Activated CD4-positive, alpha-beta T cell treated with anti-CD3 and anti-CD28 coated beads, Interleukin-10, Interleukin-2, amounts not matched to agents 100 ng/mL and 50 ng/mL, durations not matched to agents 16 hours and 8 hours (primary cell): ENCODE data around the gene KMT2E.

Experiments
- DNase-seq: peaks from one replicate; pipeline ENCODE4 v3.0.0-alpha.2; 2020

Gene KMT2E

DNA sequence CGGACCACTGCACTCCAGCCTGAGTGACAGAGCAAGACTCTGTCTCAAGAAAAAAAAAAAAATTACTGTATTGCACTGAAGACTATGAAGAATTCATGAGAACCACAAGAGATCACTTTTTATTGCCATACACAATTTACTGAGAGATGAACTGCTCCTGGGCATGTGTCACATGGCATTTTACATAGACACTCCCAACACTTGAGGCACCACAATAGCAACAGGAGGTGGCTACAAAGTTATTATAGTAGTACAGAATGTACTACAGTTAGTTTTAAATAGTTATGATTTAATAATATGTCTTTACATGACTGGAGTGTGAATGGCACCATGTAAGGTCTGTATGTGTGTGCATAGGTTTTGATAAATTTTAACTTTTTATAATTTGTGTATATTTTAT, 70.6 kb downstream of the KMT2E start:
- DNase-seq: no peak

DNA sequence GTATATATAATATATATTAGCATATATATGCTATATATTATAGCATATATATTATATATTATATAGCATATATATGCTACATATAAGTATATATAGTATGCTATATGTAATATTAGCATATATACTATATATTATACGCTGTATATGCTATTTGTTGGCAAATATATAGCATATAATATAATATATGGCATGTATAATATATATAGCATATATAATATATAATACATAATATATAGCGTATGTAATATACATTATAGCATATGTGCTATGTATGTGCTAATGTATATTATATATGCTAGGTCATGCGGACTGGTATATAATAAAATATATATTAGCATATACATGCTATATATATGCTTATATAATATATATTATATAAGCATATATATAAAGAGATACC, 72.8 kb downstream of the KMT2E start:
- no peak for DNase-seq

DNA sequence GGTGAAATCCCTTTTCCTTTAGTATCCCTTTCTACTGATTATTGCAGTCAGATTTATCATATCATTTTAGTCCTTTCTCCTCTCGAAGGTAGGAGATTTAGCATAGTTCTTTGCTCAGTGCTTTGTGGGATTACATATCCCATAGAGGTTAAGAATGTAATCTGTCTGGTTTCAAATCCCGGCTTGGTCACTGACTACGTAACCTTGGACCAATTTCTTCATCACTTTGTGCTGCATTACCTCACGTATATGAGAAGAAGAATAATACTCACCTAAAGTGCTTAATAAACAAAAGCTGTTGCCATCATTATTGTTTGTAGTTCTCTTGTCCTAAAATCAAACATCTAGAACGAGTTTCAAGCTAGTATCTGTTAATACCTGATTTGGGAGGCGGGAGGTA, 74.0 kb downstream of the KMT2E start:
- no peak for DNase-seq

DNA sequence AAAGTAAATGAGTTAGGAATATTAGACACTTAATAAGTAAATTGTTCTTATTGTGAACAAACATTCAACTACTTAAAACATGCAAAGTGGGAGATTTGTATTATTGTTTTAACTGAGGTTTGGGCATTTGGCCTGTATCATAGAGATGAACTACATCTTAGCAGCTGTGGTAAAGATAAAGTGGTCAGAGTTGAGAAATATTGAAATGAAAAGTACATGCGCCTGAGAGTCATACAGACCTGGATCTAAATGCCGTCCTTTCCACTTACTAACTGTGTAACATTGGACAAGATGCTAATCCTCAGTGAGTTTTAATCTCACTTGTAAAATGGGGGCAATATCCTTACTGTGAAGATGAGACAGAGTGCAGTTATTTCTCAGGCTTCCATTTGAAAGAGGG, 74.5 kb downstream of the KMT2E start:
- DNase-seq: no peak

DNA sequence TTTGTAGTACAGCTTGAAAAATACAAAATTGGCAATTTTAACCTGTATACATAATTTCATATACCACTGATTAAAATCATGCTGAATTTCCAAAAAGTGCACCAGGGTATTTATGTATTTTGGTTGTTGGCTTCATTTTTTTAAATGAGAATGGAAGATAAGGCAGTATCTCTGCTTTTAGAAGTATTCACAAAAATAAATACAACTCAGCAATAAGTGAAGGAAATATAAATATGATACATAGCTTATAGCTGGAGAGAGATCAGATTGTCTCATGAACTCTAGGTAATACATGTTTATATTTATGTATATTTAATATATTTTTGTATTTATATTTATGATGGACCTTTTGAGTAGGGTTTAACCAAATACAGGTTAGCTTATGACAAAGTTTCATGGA, 81.0 kb downstream of the KMT2E start:
- no peak for DNase-seq

DNA sequence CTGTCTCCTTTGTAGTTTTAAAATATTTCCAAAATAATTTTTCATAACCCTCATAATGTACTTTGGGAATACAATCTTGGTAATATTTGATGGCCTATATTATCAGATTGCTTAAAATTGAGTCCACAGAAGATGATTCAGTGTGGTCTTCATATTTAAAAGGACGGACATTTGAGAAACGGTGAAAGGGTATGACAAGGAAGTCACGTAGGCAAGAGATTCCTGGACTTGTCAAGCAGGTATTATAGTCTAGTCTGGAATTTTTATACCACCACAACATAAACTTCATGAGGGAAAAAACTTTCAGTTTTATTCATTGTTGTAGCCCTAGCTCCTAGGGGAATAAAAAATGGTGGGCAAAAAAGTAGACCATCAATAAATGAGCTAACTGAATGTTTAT, 82.3 kb downstream of the KMT2E start:
- no peak for DNase-seq

DNA sequence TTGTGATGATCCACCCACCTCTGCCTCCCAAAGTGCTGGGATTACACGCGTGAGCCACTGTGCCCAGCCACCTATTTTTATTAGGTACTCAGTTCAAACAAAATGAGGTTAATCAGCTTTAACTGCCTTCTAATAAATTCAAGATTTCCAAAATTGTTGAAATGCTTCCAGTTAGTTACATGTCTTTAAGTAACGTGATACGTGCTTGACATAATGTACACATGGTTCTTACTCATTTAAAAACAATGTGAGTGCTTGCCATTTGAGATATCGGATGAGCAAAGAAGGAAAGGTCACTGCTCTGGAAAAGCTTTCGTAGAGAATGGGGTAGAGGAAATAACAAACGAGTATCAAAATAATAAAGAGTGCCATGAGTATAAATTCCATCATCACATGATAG, 83.6 kb downstream of the KMT2E start:
- no peak for DNase-seq

DNA sequence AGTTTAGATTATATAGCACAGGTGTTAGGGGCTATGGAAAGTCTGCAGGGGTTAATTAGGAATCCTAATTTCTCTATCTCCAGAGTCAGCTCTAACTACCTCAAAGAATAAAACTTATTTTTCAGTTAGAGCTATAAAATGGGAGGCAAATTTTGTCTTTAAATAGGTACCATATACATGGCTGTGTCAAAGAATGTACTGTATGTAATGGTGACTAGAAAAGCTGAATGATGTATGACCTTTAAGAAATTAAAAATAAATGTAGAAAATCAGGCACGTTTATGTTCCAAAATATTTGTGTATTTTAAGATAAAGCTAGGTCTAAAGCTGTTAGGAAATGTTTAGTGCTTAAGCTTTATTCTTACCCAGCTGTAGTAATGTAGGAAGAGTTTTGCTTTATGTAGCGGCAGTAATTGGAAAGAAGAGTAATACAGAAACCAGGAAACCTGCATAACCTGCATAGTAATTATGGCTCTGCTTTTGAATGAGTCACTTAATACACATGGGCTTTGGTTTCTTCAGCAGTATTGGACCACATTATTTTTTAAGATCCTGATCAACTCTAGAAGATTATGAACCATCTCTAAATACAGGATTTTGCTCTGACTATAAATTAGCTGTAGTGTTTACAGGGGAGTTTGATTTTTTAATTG, 85.0 kb downstream of the KMT2E start:
- DNase-seq: peak; percentile 74

DNA sequence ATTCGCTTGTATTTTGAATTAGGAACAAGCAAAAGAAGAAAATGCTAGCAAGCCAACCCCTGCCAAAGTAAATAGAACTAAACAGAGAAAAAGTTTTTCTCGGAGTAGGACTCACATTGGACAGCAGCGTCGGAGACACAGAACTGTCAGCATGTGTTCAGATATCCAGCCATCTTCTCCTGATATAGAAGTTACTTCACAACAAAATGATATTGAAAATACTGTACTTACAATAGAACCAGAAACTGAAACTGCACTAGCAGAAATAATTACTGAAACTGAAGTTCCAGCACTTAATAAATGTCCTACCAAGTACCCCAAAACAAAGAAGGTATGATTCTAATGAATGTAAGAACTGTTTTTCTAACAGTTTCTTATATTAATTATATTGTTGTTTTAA, 87.9 kb downstream of the KMT2E start:
- DNase-seq: no peak

DNA sequence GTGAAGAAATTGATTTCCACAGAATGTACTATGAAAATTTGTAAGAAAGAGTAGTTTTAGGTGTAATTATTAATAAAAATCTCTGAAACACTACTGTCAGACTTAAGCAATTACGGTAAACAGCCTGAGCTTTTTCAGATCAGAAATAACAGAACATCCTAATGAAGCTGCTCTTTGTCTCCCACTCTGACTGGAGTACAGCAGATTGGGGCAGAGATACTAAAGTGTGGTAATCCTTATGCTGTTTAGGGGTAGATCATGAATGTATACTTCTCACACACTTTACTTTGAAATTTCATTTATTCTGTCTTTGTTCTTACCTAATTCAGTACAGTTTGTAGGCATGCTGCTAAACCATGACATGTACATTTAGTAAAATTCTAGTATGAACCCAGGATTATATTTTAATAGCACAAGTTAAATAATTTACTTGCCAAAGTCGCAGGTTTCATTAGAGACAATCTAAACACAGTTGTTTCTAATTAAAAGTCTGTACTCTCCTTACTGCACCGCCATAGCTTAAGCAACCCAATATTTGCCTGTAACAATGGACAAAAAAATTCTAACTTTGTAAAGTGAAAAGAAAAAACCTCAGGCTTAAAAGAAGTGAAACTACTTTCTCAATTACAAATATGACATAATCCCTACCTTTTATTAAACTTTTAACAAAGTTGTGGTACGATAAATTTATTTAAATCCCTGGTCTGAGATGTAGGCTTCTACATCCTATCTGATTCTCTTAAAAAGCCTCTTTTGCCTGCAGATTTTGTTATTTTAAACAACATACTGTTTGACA, 88.8 kb downstream of the KMT2E start:
- no peak for DNase-seq

DNA sequence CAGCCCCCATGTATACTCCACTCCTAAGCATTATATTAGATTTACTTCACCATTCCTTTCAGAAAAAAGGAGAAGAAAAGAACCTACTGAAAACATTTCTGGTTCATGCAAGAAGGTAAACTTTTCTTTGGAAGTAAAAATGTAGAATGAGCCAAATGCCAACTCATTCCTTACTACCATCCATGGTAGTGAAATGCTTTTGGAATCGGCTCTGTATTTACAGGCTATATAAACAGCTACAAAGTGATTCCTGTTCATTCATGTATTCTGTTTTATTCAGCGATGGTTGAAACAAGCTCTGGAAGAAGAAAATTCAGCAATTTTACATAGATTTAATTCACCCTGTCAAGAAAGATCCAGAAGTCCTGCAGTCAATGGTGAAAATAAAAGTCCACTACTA, 91.6 kb downstream of the KMT2E start:
- DNase-seq: no peak

DNA sequence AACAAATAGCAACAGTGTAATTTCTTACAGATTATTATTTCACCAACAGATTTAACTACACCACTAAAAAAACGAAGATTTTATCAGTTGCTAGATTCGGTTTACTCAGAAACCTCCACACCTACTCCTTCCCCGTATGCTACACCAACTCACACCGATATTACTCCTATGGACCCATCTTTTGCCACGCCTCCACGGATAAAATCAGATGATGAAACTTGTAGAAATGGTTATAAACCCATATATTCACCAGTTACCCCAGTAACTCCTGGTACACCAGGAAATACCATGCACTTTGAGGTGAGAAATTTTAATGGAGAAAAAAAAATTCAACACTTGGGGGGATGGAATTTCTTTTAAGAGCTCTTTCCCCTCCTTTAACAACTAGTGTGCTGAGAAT, 92.5 kb downstream of the KMT2E start:
- peak; percentile 51 for DNase-seq

DNA sequence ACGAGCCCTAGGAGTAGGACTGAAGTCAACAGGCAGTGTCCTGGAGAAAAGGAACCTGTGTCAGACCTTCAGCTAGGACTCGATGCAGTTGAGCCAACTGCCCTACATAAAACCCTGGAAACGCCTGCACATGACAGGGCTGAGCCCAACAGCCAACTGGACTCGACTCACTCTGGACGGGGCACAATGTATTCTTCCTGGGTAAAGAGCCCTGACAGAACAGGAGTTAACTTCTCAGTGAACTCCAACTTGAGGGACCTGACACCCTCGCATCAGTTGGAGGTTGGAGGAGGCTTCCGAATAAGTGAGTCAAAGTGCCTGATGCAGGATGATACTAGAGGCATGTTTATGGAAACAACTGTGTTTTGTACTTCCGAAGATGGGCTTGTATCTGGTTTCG, 93.5 kb downstream of the KMT2E start:
- DNase-seq: no peak

DNA sequence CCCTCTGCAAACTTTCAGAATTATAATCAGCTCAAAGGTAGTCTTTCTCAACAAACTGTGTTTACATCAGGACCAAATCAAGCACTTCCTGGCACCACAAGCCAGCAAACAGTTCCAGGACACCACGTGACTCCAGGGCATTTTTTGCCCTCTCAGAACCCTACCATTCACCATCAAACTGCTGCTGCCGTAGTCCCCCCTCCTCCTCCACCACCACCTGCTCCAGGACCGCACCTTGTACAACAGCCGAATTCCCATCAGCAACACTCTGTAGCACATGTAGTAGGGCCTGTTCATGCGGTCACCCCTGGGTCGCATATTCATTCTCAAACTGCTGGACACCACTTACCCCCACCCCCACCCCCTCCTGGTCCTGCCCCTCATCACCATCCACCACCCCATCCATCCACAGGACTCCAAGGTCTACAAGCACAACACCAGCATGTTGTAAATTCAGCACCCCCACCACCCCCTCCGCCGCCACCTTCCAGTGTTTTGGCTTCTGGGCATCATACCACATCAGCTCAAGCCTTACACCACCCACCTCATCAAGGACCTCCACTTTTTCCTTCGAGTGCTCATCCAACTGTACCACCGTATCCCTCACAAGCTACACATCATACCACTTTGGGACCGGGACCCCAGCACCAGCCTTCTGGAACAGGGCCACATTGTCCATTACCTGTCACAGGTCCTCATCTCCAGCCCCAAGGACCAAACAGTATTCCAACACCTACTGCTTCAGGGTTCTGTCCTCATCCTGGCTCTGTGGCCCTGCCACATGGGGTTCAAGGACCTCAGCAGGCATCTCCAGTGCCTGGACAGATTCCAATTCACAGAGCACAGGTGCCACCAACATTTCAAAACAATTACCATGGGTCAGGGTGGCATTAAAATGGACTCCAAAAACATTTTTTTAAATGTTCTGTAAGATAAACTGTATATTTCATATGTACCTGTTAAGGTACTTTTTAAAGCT, 98.7 kb downstream of the KMT2E start:
- no peak for DNase-seq

DNA sequence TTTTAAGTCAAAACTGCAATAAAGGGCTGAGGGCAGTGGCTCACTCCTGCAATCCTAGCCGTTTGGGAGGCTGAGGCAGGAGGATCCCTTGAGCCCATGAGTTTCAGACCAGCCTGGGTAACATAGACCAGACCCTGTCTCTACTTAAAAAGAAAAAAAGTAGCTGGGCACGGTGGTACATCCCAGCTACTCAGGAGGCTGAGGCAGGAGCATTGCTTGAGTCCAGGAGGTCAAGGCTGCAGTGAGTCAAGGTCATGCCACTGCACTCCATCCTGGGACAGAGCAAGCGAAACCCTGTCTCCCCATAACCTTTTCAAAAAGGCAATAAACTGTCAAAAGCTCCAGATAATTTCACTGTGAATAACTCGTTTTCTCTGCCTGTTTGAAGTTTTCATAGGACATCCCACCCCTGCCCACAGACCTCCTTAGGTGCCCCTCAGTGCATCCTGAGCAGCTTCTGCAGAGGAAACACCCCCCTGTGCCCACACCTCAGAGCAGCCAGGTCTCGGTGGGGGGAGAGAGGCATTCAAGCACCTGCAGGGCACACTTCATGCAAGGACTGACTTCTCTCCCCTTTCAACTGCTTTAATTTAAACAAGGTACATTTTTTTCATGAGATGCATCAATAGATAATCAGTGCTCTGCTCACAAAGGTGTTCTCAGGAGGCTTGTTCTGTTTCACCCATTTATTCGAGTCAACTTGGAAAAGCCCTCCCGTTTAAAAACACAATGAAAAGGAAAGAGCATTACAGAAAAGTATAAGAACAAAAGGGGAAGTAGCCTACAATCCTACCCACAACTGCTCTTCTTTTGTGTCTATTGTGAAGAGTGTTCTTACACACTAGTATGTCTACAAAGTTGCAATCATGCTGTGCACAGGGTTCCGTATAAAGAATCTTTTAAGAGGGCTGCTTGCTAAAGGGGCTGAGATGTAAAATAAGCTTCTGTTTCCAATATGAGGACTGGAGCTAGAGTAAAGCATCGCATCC, 104.9 kb downstream of the KMT2E start:
- DNase-seq: no peak

DNA sequence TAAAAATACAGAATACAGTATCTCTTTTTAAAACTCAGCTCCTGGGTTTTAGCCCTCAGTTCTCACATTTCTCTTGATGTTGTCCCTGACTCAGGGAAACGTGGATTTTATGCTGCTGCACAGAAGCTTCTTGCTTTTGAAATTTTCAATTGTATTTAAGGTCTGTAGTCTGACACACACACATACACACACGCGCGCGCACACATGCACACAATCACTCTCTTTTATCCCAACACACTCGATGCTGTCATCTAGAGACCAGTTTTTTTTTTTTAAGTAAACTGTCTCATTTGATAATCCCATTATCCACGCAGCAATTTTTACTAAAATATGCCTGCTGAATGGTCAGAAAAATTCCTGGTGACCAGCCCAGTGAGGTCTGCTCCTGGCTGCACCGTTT, 108.6 kb downstream of the KMT2E start:
- DNase-seq: no peak

DNA sequence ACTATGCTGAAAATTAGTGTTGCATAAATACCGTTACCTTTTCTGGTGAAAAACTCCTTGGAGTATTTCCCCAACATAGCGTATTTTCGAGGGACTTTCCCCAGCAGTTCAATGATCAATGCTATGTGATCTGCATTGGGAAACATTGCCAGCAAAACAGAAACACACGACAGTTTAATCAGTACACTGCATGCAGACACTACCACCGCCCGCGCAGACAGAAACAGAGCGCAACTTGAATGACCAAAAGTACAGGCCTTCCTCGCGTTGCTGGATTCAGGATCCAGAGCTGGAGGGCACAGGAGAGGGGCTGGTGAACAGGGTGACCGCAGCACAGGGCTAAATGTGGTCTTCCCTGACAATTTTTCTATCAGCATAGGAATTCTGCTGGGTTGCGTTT, 111.7 kb downstream of the KMT2E start:
- no peak for DNase-seq

DNA sequence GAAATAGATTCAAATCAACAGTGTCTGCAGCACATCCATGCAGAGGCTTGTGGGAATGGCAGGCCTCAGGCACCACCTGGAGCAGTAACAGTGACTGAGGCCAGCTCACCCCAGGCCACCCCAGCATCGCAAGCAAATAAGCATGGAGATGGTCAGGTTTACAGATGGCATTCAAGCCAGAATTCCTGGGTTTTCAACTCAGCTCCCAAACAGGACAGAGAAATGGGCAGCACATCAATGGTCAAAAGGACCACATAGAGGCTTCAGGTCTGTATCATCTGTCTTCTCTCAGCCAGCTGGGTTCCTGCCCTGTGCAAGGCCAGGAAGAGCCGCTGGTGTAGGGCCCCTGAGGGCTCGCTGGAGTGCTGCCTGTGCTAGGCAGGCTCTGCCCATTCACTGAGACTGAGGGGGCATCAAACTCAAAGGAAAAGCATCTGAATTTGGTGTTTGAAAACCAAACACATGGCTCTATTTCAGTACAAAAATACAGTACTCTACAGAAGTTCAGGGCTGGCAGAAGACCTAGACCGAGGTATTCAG, 112.5 kb downstream of the KMT2E start:
- no peak for DNase-seq

DNA sequence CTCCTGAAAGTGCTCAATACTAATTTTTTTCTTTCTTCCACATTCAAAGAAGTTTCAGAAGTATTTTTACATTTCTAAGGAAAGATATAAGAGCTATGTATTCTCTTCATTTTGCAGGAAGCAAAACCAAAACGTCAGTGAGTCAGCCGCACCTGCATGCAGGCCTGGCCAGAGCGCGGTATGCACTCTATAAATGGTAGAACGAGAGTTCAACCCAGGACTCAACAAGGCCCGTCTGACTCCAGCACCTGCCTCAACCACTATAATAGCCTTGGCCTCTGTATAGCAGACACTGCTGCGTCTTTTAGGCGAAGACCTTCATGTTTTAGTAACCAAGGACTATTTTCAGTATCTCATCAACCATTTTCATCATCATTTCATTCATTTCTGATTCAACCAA, 113.2 kb downstream of the KMT2E start:
- DNase-seq: no peak

DNA sequence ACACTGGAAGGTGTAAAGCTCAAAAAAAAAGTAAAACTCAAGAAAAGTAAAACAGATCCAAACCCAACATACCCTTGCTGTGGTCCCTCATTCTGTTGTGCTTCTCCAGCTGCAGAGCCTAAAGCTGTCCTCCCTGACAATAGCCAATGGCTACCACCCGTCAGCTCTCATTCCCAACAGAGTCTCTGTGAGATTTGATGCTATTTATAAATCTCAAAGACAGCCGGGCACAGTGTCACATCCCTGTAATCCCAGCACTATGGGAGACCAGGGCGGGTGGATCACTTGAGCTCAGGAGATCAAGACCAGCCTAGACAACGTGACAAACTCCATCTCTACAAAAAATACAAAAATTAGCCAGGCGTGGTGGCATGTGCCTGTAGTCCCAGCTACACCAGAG, 116.0 kb downstream of the KMT2E start:
- DNase-seq: no peak

DNA sequence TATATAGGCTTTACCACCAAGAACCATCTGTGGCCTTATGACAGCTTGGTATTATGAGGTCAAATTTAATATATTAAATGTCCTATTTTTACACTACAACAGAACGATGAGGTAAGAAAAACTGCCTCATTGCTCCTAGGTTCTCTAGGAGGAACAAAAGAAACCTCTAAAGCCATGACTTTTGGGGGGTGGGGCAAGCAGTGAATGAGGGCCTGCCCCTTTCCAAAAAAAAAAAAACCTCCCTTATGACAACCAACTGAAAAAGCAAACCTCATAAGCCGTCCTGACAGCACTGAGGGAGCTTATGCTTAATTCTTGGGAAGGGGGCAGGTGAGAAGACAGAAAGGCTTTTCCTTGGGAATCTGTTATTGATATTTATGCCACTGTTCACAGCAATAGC, 116.6 kb downstream of the KMT2E start:
- DNase-seq: no peak

DNA sequence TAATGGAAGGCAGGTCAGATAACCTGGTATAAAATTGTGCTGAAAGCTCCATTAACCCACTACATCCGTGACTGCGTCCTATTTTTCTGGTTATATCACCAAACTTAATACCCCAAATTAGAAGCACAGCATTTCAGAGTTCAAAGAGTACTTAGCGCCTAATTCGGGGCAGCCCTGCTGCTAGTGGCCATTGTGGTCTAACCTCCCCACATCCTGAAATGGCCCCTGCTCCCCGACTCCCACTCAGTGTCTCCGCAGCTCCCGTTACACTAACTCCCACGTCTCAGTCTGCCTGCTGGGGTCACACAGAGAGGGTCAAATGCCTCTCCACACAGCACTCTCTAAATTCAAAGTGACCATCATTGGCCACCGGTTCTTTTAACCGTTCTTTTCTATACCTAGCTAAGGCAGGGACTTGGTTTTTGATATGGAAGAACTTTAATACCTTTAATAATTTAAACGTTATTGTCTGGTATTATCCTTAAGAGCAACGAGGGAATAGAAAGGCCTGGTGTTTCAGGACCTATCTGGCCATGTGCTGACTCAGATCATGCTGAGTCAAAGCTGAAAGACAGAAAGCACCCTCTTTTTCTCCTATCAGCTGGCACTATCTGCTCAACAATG, 117.1 kb downstream of the KMT2E start:
- peak; percentile 72 for DNase-seq
